Prostate gland (tissue), 2 donors: ENCODE results near the gene HENMT1. TPM values are rescaled to one million over a fixed set of nuclear protein-coding genes. Genes with fewer than 3 reads are reported as not detected.

Source experiments
- DNase-seq: peaks from one replicate; pipeline ENCODE4 v3.0.0-alpha.2; 2019; ENCODE audit warnings: low spot score
- H3K27ac ChIP-seq, 2 donors: fragments of 200-600 bp; sonication (generic); 2 replicates each; pipeline ENCODE4 v1.5.1; 2017 to 2019
- H3K27me3 ChIP-seq: fragments of 200-600 bp; sonication (generic); replicated peaks from 2 replicates; pipeline ENCODE4 v1.5.1; 2019; ENCODE audit not compliant: insufficient read depth
- H3K36me3 ChIP-seq, 2 donors: fragments of 200-600 bp; sonication (generic); 1 replicate in 1 of 2; 2 replicates in 1 of 2; pipeline versions ENCODE4 v1.5.1 to v1.8.1; 2017 to 2019
- H3K4me1 ChIP-seq: fragments of 200-600 bp; sonication (generic); replicated peaks from 2 replicates; pipeline ENCODE4 v1.5.1; 2019
- H3K4me3 ChIP-seq, 2 donors: fragments of 200-600 bp; sonication (generic); 2 replicates each; pipeline ENCODE4 v1.5.1; 2017 to 2019
- H3K9me3 ChIP-seq: fragments of 200-600 bp; sonication (generic); 2 replicates; pipeline ENCODE4 v1.5.1; 2017
- POLR2A ChIP-seq: fragments of 450-650 bp; IDR thresholded peaks from one replicate; pipeline ENCODE4 v1.6.1; 2016; ENCODE audit warnings: antibody characterized with exemption, mild to moderate bottlenecking
- POLR2AphosphoS5 ChIP-seq: sonication (generic); formaldehyde crosslinking; IDR thresholded peaks from one replicate; pipeline ENCODE4 v1.6.1; 2017; ENCODE audit warnings: antibody characterized with exemption
- WGBS: methylation state at CpG from one replicate; pipeline ENCODE4 v1.1.5; 2018; 5-methylcytosine and 5-hydroxymethylcytosine counted together
- intact Hi-C: fragments of 100-400 bp; cut with DNase I; formaldehyde crosslinking; loops from one replicate; pipeline ENCODE4 v1.14.2; 2022
- total RNA-seq, 2 donors: library from RNA; depleted of rRNA; stranded (reverse); fragments of >200 nt; gene quantifications; one replicate each; pipeline ENCODE4 v1.1.0, GENCODE V29; 2016
- TF ChIP-seq, protein P1 (sequence below), 4 experiments: fragments of 200-600 bp in 2 of 4; fragments of 450-650 bp in 2 of 4; sonication (generic) in 2 of 4; IDR thresholded peaks; 1 replicate in 3 of 4; 2 replicates in 1 of 4; pipeline ENCODE4 v1.5.1; 2016 to 2019; ENCODE audit warnings: antibody characterized with exemption in 4 of 4, mild to moderate bottlenecking in 2 of 4, moderate library complexity in 2 of 4

The HENMT1 gene
- total RNA-seq, 2 donors from 2014 or later: 2.5 to 22.1 TPM

DNA sequence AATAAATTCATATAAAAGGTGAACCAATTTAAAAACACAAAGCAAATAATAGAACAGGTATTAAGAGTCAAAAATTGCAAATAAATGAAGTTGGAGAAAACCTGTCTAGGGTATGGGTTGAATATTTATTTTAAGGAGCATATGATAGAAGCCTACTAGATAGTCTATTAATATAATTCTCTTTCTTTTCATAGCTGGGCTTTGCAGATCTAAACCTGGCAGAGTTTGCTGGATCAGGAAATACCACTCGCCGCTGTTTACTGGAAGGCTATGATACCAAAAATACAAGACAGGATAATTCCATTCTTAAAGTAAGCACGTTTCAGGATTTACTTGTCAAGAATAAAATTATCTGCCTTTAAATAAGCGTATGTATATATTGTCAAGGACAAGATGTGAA is 48.9 kb downstream of the HENMT1 start:
- DNase-seq: no peak
- Histone ChIP-seq H3K4me1 (no peaks in the 10 kb centered on the region), H3K27me3 (no peaks in the 10 kb centered on the region), H3K27ac (no peak overlapping the region), H3K36me3 (no peaks in the 10 kb centered on the region), H3K4me3 (no peak overlapping the region), H3K9me3 (no peaks in the 10 kb centered on the region)
- 76% methylated on average over 4 of the region's 4 CpGs for WGBS
- TF ChIP-seq POLR2A: no peak
- intact Hi-C loops: no loop called here

DNA sequence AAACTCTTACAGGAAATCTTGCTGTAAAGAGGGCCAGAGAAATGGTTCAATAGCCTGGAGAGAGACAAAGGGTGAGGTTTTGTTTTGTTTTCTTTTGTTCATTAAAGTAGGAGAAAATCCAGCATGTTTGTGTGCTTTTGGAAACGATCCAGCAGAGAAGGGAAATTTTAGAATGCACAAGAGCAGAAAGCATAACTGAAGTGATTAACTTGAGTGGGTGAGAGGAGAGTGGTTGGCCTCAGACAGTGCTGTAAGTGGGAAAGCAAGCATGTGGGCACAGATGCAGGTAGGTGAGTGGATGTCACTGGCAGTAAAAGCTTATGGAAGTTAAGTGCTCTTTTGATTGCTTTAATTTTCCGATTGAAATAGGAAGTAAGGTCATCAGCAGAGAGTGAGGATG is 50.8 kb downstream of the HENMT1 start:
- 29% methylated on average over 2 of the region's 2 CpGs for WGBS
- TF ChIP-seq POLR2A: no peak
- TF ChIP-seq, protein P1, sequence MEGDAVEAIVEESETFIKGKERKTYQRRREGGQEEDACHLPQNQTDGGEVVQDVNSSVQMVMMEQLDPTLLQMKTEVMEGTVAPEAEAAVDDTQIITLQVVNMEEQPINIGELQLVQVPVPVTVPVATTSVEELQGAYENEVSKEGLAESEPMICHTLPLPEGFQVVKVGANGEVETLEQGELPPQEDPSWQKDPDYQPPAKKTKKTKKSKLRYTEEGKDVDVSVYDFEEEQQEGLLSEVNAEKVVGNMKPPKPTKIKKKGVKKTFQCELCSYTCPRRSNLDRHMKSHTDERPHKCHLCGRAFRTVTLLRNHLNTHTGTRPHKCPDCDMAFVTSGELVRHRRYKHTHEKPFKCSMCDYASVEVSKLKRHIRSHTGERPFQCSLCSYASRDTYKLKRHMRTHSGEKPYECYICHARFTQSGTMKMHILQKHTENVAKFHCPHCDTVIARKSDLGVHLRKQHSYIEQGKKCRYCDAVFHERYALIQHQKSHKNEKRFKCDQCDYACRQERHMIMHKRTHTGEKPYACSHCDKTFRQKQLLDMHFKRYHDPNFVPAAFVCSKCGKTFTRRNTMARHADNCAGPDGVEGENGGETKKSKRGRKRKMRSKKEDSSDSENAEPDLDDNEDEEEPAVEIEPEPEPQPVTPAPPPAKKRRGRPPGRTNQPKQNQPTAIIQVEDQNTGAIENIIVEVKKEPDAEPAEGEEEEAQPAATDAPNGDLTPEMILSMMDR (IDR thresholded peaks at IDR 0.05): no peak
- no peak for TF ChIP-seq POLR2AphosphoS5
- no peak for DNase-seq
- no peaks in the 10 kb centered on the region for H3K4me1 ChIP-seq
- no peak overlapping the region for H3K27ac ChIP-seq
- intact Hi-C loops: no loop called here
- H3K4me3 ChIP-seq: no peak overlapping the region
- H3K36me3 ChIP-seq: no peaks in the 10 kb centered on the region
- H3K27me3 ChIP-seq: no peaks in the 10 kb centered on the region
- H3K9me3 ChIP-seq: no peaks in the 10 kb centered on the region

DNA sequence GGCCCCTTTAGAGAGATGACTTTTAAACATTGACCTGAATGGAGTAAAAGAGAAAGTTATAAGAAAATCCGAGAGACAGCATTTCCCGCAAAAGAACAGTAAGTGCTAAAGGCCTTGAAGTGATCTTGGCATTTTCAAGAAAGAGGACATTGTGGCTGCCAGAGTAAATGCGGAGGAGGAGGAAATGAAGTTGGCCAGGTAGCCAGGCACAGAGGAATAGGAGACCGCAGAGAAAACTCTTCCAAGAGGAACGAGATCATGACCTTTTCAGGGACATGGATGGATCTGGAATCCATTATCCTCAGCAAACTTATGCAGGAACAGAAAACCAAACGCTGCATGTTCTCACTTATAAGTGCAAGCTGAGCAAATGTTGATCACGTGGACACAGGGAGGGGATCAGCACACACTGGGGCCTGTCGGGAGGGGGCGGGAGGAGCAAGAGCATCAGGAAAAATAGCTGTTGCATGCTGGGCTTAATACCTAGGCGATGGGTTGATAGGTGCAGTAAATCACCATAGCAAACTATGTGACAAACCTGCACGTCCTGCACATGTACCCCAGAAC is 51.3 kb downstream of the HENMT1 start:
- H3K27ac ChIP-seq: no peak overlapping the region

DNA sequence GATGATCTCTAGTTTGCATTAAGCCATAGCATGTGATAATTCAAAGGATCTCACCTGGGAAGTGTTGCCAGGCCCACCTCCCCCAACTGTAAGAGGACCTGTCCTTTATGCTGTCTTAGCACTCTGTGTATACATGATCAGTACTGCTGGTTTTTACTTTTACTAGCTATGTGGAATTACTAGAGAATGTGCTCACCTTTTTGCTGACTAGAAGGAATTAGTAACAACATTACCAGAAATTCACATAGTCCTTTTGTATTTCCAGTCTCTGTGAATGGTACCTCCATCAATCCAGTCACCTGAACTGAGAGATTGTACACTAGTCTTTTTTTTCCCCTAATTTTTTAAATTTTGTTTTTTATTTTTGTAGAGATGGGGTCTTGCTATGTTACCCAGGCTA is 54.4 kb downstream of the HENMT1 start:
- Histone ChIP-seq H3K27me3 (no peaks in the 10 kb centered on the region), H3K27ac (no peak overlapping the region), H3K4me3 (no peak overlapping the region), H3K4me1 (no peaks in the 10 kb centered on the region), H3K9me3 (no peaks in the 10 kb centered on the region), H3K36me3 (no peaks in the 10 kb centered on the region)
- TF ChIP-seq POLR2A (no peak), POLR2AphosphoS5 (no peak)
- TF ChIP-seq, protein P1 (IDR thresholded peaks at IDR 0.05): no peak
- intact Hi-C loops: no loop called here
- no peak for DNase-seq

More for the DNA sequence above, 51.3 kb downstream of the HENMT1 start:
- TF ChIP-seq, protein P1 (IDR thresholded peaks at IDR 0.05): no peak
- peak; percentile 11 for TF ChIP-seq POLR2AphosphoS5
- no peak for TF ChIP-seq POLR2A
- Histone ChIP-seq H3K27me3 (no peaks in the 10 kb centered on the region), H3K36me3 (no peaks in the 10 kb centered on the region), H3K4me1 (no peaks in the 10 kb centered on the region), H3K9me3 (no peaks in the 10 kb centered on the region), H3K4me3 (no peak overlapping the region)
- 39% methylated on average over 11 of the region's 11 CpGs for WGBS
- no peak for DNase-seq
- intact Hi-C loops: no loop called here

DNA sequence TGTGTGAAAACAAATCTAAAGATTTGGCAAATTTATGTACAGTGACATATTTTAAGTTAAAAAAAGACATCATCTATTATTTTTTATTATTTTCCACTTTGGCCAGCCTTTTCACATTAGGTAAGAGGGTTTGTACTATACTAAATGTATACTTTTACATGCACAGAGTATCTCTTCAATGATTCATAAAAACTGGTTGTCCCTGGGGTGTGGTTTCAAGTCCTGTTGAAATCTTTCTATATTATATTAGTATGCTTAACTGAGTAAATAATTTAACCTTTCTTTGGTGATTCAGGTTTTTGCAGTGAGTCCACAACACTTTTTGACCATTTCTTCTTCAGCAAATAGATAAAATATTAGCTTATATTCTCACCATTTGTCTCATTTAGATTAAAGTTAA is 55.3 kb downstream of the HENMT1 start:
- TF ChIP-seq, protein P1 (IDR thresholded peaks at IDR 0.05): no peak
- TF ChIP-seq POLR2A (no peak), POLR2AphosphoS5 (no peak)
- Histone ChIP-seq H3K27ac (no peak overlapping the region), H3K9me3 (no peaks in the 10 kb centered on the region), H3K4me3 (no peak overlapping the region), H3K36me3 (no peaks in the 10 kb centered on the region), H3K4me1 (no peaks in the 10 kb centered on the region), H3K27me3 (no peaks in the 10 kb centered on the region)
- intact Hi-C loops: no loop called here
- DNase-seq: no peak
